ENCODE data around the gene ASCL3. TPM values are rescaled to one million over a fixed set of nuclear protein-coding genes. Genes with fewer than 3 reads are reported as not detected.
A peak's percentile ranks its signal among the peaks of the same experiment; 100 is the strongest.

Gene ASCL3
- total RNA-seq, 1 experiment from 2014 or later: not detected

DNA sequence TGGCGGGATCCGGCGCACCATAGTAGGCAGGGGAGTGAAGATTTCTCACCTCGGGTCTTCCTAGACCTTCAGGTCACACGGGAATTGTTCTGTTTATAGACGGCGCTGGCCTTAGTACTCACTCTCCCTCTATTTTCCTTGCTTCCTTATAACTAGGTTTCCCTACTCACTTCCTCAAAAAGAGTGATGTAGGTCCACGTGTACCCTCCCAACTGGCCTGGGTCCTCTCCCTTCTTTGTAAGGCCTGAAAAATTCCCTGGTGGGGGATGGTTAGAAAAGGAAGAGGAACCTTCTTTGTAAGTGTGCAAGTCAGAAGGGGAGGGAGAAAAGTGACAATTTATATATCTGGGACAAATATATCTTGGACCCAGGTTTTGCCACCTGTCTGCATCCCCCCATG, 24.4 kb upstream of the ASCL3 start:
- no peaks in the 10 kb centered on the region for H3K36me3 ChIP-seq (ENCODE audit: low read depth, low read length)
- no peak overlapping the region for H2AFZ ChIP-seq (ENCODE audit: low read length)
- no peaks in the 10 kb centered on the region for H3K27me3 ChIP-seq (ENCODE audit: low read length)
- H4K20me1 ChIP-seq (ENCODE audit: low read length): no peaks in the 10 kb centered on the region
- H3K4me2 ChIP-seq (ENCODE audit: low read length): no peak overlapping the region
- peaks cover 17% of the 10 kb centered on the region for H3K4me1 ChIP-seq (ENCODE audit: insufficient read depth, low read length)
- intact Hi-C loops (cut with micrococcal nuclease): no loop called here
- ChIA-PET POLR2A (ENCODE audit: unreplicated experiment) (no interaction called here), CTCF (no interaction called here)
- no peak for DNase-seq
- TF ChIP-seq EZH2phosphoT487 (IDR thresholded peaks at IDR 0.05; ENCODE audit: borderline replicate concordance, low read length): no peak
- TF ChIP-seq, protein P1, sequence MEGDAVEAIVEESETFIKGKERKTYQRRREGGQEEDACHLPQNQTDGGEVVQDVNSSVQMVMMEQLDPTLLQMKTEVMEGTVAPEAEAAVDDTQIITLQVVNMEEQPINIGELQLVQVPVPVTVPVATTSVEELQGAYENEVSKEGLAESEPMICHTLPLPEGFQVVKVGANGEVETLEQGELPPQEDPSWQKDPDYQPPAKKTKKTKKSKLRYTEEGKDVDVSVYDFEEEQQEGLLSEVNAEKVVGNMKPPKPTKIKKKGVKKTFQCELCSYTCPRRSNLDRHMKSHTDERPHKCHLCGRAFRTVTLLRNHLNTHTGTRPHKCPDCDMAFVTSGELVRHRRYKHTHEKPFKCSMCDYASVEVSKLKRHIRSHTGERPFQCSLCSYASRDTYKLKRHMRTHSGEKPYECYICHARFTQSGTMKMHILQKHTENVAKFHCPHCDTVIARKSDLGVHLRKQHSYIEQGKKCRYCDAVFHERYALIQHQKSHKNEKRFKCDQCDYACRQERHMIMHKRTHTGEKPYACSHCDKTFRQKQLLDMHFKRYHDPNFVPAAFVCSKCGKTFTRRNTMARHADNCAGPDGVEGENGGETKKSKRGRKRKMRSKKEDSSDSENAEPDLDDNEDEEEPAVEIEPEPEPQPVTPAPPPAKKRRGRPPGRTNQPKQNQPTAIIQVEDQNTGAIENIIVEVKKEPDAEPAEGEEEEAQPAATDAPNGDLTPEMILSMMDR (conservative IDR thresholded peaks at IDR 0.05; ENCODE audit: low read depth, low read length): no peak
- TF ChIP-seq EZH2 (IDR thresholded peaks at IDR 0.05; ENCODE audit: low read length, unreplicated experiment): no peak
- no peak for ATAC-seq
- H3K4me3 ChIP-seq (ENCODE audit: low read length): no peak overlapping the region
- H3K9ac ChIP-seq (ENCODE audit: low read length): no peak overlapping the region
- BruUV-seq (replicated peaks): no TSS peak
- no peak overlapping the region for H3K27ac ChIP-seq (ENCODE audit: low read length)
- H3K9me2 ChIP-seq (replicated peaks; ENCODE audit: low read length): no peaks in the 10 kb centered on the region
- no peaks in the 10 kb centered on the region for H3K9me3 ChIP-seq (ENCODE audit: low read length)
- H3K79me2 ChIP-seq (ENCODE audit: low read length): peaks cover 20% of the 10 kb centered on the region
- no peaks in the 10 kb centered on the region for H3F3A ChIP-seq (ENCODE audit: low read length, unreplicated experiment)

DNA sequence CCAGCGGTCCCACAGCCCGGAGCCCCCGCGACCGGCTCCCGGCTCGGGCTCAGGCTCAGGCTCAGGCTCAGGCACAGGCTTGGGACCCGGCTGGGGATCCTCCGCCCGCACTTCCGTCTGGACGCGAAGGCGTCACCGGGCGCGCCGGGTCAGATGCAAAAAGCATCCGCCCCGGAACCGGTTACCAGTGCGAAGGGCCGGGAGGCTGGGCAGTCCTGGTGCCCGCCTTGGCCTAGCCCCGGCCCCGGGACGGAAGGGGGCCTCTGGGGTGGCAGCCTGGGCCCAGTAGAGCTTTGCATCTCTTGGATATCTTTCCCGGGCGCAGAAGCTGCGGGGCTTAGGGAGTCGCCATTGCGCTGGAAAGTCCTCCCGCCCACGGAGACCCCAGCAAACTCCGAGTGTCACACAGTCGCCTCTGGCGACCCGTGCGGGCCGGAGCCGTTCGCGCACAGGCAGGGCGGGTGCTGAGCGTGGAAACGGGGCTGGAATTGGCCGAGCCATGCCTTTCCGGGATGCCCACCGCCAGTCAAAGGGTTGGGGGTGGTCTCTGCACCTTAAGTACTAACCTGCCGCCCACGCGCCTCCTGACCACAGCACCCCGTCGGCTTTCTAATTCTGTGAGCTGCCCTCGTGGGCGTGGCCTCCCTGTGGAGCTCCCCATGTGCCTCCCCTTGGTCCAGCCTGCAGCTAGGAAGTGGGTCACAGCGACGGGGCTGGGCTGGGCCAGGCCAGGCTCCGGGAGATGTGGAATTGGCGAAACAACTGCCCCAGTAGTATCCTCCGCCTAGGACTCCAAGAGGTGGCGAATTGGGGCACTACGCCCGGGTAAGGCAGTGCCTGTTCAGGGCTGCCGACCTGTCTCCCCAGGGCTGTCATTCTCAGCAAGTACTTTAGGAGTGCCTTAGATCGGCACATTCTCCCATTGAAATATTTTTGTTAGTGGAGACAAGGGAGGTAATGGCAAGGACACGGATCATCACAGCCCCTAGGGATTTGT, 21.8 kb upstream of the ASCL3 start, which contains the start of gene TMEM9B:
Gene TMEM9B (minus strand): TSS at position 119 of the 997 bp plus-strand sequence. CDS start 129 bp downstream, outside the sequence.
- POLR2A ChIA-PET (ENCODE audit: unreplicated experiment): interaction anchor here (0.6 to 1.0 kb wide), 3 partner anchors 38 to 1630 kb away, joined by 3 to 21 read pairs (median 4); no protein-coding TSS in a partner anchor
- intact Hi-C loops (cut with micrococcal nuclease): loop anchor here (2.0 to 5.0 kb wide), 2 partner anchors 173 to 276 kb away; no protein-coding TSS in a partner anchor

More for the DNA sequence above, 21.8 kb upstream of the ASCL3 start, which contains the start of gene TMEM9B:
- Histone ChIP-seq H3K4me1 (ENCODE audit: insufficient read depth, low read length) (peaks cover 25% of the 10 kb centered on the region), H3K27ac (ENCODE audit: low read length) (peak within 1 kb of the TSS; percentile 89), H3K27me3 (ENCODE audit: low read length) (no peaks in the 10 kb centered on the region), H3K9me2 (replicated peaks; ENCODE audit: low read length) (no peaks in the 10 kb centered on the region), H3K79me2 (ENCODE audit: low read length) (peaks cover 40% of the 10 kb centered on the region), H3F3A (ENCODE audit: low read length, unreplicated experiment) (no peaks in the 10 kb centered on the region), H3K36me3 (ENCODE audit: low read depth, low read length) (no peaks in the 10 kb centered on the region), H3K9ac (ENCODE audit: low read length) (peak within 1 kb of the TSS; percentile 98), H4K20me1 (ENCODE audit: low read length) (no peaks in the 10 kb centered on the region), H3K4me2 (ENCODE audit: low read length) (peak within 1 kb of the TSS; percentile 89), H3K9me3 (ENCODE audit: low read length) (no peaks in the 10 kb centered on the region), H2AFZ (ENCODE audit: low read length) (peak within 1 kb of the TSS; percentile 96), H3K4me3 (ENCODE audit: low read length) (peak within 1 kb of the TSS; percentile 93)
- BruUV-seq (replicated peaks): TSS peak; percentile 82
- CTCF ChIA-PET: interaction anchor here (0.6 to 1.4 kb wide), 2 partner anchors 542 to 737 kb away, joined by 3 to 4 read pairs; no protein-coding TSS in a partner anchor
- no peak for TF ChIP-seq EZH2 (IDR thresholded peaks at IDR 0.05; ENCODE audit: low read length, unreplicated experiment)
- TF ChIP-seq, protein P1 (conservative IDR thresholded peaks at IDR 0.05; ENCODE audit: low read depth, low read length): no peak
- TF ChIP-seq EZH2phosphoT487 (IDR thresholded peaks at IDR 0.05; ENCODE audit: borderline replicate concordance, low read length): no peak
- ATAC-seq (peak; percentile 87), DNase-seq (peak; percentile 90)

Data from PC-3 (cell line).